Left hindlimb (tissue), 1 donor: ENCODE results near the gene PCK1.

Source experiments
- DNase-seq: peaks from one replicate; pipeline ENCODE4 v3.0.0-alpha.2; 2018

PCK1 gene

DNA sequence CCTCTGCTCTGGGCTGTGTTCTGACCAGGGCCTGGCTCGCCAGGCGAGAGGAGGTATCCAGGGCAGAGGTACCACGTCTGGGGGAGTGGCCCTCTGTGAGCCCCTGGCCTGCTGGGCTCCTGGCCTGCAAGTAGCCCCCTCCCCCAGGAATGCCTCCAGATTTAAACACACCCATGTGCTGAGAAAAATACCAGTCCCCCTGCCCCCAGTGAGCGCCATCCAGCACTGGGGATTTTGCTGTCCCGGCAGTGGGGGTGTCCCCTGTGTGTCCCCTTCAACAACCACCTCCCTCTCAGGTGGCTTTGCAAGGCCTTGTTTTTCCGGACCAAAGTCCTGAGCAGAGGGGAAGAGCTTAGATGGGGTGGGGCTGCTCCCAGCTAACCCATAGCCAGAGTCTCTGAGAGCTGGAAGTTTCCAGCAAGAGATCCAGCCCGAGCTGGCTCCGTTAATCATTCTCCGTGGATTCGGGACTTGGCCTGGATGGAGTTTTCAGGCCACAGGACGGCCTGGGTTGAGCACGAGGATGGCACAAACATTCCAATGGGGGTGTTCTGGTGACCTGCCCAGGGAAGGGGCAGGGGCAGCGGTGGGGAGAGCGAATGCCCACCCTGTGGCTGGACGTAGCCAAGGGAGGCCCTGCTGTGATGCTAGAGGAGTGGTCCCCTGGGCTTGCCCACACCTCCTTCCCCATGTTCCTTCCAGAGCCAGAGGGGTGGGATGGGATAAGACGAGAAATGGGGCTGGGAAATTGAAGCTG is 29.0 kb downstream of the PCK1 start:
- DNase-seq = no peak

DNA sequence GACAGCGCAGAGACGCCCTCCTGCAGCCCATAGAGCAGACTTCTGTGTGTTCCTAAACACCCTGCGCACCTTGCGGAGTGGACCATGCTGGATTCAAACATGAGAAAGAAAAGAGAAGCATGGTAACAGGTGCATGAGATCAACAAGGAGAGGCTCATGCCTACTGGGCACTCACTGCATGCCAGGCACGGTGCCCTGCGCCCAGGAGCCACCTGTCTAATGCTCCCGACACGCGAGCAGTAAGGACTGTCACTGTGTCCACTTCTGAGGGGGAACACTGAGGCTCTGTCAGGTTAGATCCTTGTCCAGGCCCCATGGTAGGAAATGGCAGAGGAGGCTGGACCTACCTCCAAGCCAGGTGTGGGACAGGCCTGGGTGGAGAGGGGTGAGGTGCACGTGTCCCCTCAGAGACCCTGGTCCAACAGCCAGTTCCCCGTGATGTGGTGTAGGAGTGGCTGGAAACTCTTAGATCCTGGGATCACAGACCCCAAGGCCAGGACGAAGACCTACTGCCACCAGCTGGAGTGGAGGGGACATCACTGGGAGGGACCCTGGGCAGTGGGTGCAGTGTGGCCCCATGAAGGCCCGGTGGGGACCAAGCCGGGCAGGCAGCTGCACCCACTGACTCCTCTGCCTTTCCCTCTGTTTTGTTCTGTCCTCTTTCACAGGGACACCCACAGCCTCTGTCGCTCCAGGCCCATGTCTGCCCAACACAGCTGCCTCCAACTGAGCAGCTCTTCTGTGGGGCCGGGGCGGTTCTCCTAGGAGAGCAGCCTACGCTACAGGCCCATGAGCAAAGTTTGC is 29.8 kb downstream of the PCK1 start:
- DNase-seq = no peak

DNA sequence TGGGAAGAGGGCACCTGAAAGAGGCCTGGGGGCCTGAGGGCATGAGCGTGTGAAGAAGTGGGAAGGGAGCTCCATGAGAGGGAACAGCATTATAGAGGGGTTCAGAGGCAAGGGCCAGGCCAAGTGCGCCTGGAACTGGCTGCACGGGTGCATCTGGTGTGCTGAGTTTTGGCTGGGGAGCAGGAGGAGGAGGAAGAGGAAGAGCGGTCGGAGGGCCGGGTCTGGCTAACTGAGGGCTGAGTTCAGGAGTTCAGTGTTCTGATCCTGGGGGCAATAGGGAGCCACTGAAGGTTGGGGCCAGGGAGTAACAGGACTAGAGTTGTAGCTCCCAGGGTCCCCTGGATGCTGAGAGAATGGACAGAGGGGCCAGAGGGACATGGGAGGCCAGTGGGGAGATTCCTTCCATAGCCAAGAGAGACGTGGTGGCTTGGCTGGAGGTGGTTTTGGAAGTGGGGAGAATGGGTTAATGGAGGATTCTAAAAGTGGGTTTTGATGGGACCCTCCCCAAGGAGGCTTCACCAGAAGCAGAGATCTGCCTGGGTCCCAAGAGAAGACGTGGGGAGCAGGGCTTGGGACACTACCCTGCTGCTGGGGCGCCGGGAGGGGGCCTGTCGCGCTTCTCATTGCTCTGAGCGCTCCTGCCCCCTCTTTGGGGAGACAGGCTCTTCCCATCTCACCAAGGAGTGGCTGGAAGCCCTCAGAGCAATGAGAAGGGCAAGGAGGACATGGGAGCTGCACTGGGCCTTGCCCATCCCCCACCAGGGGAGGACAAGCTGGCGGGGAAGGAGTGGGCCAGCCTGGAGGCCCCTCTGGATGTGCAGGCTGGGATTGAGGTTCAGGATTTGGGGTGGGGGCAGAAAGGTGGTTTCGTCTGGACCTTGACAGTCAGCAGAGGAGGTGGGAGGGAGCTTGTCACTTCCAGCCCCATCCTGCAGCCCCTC is 30.6 kb downstream of the PCK1 start:
- no peak for DNase-seq

DNA sequence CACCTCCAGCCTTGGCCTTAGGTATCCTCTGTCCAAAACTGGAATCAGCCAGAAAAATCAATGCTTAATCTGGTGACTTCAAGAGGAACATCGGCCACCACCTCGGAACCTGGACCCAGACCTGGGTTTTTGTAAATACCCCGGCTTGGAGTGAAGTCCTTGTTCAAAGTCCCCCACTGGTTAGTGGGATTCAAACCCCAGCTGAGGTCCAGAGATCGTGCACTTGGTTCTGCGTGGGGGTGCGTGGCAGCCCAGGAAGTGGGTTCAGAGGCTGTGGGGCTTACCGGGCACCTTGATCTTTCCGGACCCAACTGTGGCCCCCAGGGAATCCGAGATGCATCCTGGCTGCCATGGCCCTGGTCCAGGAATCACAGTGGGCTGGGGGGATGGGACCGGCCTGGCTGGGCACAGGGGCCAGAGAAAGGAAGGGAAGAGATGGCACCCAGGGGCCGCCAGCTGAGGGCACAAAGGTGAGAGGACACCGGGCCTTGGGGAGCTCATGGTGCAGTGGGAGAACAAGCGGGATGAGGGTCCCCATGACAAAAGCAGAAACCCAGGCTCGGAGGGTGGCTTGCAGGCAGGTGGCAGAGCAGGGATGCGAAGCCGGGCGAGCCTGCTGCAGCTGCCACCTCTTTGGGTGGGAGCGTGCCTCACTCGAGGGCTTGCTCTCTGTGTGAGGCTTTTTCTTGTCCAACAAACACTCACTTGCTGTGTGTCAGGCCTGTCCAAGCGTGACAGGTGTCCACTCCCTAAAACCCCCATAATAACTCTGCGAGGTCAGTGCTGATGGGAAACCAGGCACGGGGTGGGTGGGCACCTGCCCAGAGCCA is 31.6 kb downstream of the PCK1 start:
- DNase-seq = no peak

- no peak for DNase-seq
Observed at GRCh38 chr20:57593134-57593886, 32.4 kb downstream of the PCK1 start.

GRCh38 chr20:57594092-57594951 is 33.4 kb downstream of the PCK1 start:
- DNase-seq = no peak

DNA sequence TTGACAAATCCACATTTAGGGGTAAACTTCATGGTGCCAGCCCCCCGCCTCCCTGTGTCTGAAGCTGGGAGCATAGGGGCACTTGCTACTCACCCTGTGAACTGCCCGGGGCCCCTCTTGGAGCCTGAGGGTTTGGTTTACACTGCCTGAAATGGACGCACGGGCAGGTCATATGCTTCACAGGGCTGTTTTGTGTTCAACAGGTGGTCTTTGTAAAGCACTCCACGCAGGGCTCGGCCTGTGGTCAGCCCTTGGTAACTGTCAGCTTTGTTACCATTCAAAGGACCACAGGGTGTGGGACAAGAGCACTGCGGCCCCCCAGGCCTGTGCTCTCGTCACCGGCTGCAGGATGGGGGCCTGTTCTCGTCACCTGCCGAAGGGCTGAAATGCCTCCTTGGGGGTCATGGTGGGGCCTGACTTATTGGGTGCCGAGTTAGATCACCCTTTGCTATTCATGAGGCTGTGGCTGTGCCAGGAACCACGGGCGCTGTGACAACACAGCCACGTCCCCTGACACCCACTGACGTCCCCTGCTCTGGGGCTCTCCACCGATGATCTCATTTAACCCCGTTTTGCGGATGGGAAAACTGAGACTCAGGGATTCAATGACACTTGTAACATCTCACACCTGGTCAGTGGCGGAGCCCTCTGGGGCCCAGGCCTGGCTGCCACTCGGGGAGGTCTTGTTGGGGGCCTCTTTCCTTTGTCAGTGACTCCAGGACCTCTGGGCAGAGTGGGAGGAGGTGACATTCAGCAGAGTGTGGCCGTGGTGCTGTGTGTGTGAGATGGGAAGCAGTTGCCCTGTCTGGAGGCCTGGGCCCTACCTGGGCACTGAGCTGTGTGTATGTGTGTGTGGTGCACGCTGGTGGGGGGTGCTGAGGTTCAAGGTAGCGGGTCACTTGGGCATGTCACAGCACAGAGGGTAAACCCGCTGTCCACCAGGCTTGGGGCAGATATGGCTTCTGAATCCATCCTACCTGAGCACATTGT is 34.4 kb downstream of the PCK1 start:
- DNase-seq = no peak

DNA sequence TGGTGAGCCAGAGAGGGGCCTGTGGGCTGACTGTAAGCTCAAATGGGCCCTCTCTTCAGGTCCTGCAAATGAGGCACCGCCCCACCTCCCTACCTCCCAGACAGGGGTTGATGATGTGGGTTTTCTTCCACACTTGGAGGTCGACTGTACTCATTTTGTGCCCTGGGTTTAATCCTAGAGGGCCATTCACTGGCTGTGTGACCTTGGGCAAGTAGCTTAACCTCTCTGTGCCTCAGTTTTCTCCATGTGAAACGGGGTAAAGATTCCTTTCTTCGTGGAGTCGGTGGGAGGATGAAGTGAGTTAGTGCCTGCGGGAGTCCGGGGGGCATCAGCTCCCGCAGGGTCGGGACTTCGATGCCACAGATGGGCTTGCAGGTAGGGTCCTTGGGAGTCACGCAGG is 35.4 kb downstream of the PCK1 start:
- DNase-seq = no peak

GRCh38 chr20:57596998-57597939 is 36.4 kb downstream of the PCK1 start:
- DNase-seq = peak; percentile 77

DNA sequence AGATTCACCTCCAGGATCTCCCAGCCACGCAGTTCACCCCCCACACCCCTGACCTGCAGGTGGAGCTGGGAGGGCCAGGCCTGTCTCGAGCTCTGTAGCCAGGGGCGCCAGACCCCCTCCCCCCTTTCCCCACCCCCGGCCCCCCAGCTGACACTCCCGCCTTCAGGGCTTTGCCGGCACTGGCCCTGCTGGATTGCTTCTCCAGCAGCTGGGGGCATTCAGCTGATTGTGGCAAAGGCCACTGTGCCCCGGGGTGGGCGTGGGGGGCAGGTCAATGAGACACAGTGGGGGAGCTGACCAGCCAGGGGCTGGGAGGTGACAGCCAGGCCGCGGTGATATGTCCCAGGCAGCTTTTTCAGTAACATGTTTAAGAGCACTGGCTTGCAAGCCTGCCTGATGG is 37.1 kb downstream of the PCK1 start:
- no peak for DNase-seq

DNA sequence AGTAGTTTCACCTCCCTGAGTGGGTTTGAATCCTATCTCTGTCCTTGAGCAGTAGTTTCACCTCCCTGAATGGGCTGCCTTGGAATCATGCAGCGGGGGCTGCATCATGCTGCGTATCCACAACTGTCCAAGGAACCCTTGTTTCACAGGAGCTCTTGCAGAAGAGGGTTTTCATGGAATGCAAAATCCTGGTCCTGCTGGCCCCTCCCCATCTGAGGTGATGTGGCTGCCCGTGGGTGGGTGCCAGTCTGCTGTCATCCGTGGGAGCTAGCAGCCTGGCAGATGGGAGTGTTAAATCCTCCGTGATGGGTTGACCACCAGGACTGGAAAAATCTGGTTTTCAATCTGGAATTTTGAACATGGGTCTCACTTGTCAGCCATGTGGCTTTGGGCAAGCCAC is 37.6 kb downstream of the PCK1 start:
- DNase-seq = no peak

- DNase-seq = no peak
Observed at GRCh38 chr20:57600320-57601210, 39.7 kb downstream of the PCK1 start.

GRCh38 chr20:57601211-57601570 is 40.3 kb downstream of the PCK1 start:
- DNase-seq = no peak

- DNase-seq = no peak
Observed at GRCh38 chr20:57601737-57602136, 40.8 kb downstream of the PCK1 start.

DNA sequence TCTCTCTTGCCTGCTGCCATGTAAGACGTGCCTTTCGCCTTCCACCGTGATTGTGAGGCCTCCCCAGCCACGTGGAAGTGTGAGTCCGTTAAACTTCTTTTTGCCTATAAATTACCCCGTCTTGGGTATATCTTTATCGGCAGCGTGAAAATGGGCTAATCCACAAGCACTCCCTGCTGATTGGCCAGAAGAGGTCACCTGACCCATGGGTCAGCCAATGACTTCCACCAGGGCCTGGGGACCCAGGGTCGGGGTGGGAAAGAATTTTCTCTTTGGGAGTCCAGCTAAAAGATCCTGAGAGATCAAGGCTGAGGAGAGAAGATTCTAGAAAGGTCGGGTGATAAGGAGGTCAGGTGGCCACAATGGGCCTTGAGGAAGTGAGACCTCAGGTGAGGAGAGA is 42.2 kb downstream of the PCK1 start:
- no peak for DNase-seq

- no peak for DNase-seq
Observed at GRCh38 chr20:57605045-57605444, 44.1 kb downstream of the PCK1 start.

DNA sequence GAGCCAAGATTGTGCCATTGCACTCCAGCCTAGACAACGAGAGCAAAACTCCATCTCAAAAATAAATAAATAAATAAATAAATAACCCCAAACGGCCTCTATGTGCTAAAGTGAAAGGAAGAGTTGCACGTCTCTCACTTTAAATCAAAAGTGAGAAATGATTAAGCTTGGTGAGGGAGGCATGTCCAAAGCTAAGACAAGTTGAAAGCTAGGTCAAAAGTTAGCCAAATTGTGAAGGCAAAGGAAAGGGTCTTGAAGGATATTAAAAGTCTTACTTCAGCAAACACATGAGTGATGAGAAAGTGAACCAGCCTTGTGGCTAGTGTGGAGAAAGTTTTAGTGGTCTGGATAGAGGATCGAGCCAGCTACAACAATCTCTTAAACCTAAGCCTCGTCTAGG is 45.0 kb downstream of the PCK1 start:
- no peak for DNase-seq
